Activated naive CD4-positive, alpha-beta T cell treated with anti-CD3 and anti-CD28 coated beads, Interleukin-2, amount 50 U/mL, for 24 hours (primary cell): ENCODE measurements around the gene ABHD2.
A peak's percentile ranks its signal among the peaks of the same experiment; 100 is the strongest.

ENCODE experiments used
- H3K27ac Mint-ChIP-seq: one replicate; pipeline ENCODE4 v1.8.0; 2021; ENCODE audit warnings: mild to moderate bottlenecking, mixed read lengths
- H3K27me3 Mint-ChIP-seq: one replicate; pipeline ENCODE4 v1.8.0; 2021; ENCODE audit warnings: mixed read lengths
- H3K36me3 Mint-ChIP-seq: one replicate; pipeline ENCODE4 v1.8.0; 2021; ENCODE audit warnings: mixed read lengths
- H3K4me1 Mint-ChIP-seq: one replicate; pipeline ENCODE4 v1.8.0; 2021; ENCODE audit warnings: mixed read lengths
- H3K4me3 Mint-ChIP-seq: one replicate; pipeline ENCODE4 v1.8.0; 2021; ENCODE audit warnings: mild to moderate bottlenecking, mixed read lengths
- H3K9me3 Mint-ChIP-seq: one replicate; pipeline ENCODE4 v1.8.0; 2021; ENCODE audit warnings: mixed read lengths

The ABHD2 gene

GRCh38 chr15:89105147-89105546 is 16.9 kb downstream of the ABHD2 start:
- H3K36me3 Mint-ChIP-seq = peaks cover 9% of the 10 kb centered on the region
- H3K4me3 Mint-ChIP-seq = no peak overlapping the region
- no peak overlapping the region for H3K27ac Mint-ChIP-seq
- no peaks in the 10 kb centered on the region for H3K27me3 Mint-ChIP-seq
- no peaks in the 10 kb centered on the region for H3K9me3 Mint-ChIP-seq
- H3K4me1 Mint-ChIP-seq = peaks cover 35% of the 10 kb centered on the region

GRCh38 chr15:89106200-89106599 is 17.9 kb downstream of the ABHD2 start:
- peaks cover 31% of the 10 kb centered on the region for H3K4me1 Mint-ChIP-seq
- H3K9me3 Mint-ChIP-seq = no peaks in the 10 kb centered on the region
- no peak overlapping the region for H3K4me3 Mint-ChIP-seq
- no peaks in the 10 kb centered on the region for H3K27me3 Mint-ChIP-seq
- peaks cover 9% of the 10 kb centered on the region for H3K36me3 Mint-ChIP-seq
- H3K27ac Mint-ChIP-seq = no peak overlapping the region

GRCh38 chr15:89107984-89108383 is 19.7 kb downstream of the ABHD2 start:
- Mint-ChIP-seq H3K27ac (no peak overlapping the region), H3K9me3 (no peaks in the 10 kb centered on the region), H3K4me3 (no peak overlapping the region), H3K36me3 (peaks cover 2% of the 10 kb centered on the region), H3K4me1 (peaks cover 25% of the 10 kb centered on the region), H3K27me3 (no peaks in the 10 kb centered on the region)

- Mint-ChIP-seq H3K36me3 (peaks cover 5% of the 10 kb centered on the region), H3K9me3 (no peaks in the 10 kb centered on the region), H3K27ac (no peak overlapping the region), H3K4me1 (peaks cover 26% of the 10 kb centered on the region), H3K4me3 (no peak overlapping the region), H3K27me3 (no peaks in the 10 kb centered on the region)
These were observed 20.6 kb downstream of the ABHD2 start for GRCh38 chr15:89108835-89109234.

- Mint-ChIP-seq H3K36me3 (peaks cover 6% of the 10 kb centered on the region), H3K4me3 (no peak overlapping the region), H3K27me3 (no peaks in the 10 kb centered on the region), H3K9me3 (no peaks in the 10 kb centered on the region), H3K27ac (no peak overlapping the region), H3K4me1 (peaks cover 26% of the 10 kb centered on the region)
These were observed 21.0 kb downstream of the ABHD2 start for GRCh38 chr15:89109238-89109637.

- Mint-ChIP-seq H3K27me3 (no peaks in the 10 kb centered on the region), H3K36me3 (peaks cover 8% of the 10 kb centered on the region), H3K27ac (no peak overlapping the region), H3K4me3 (no peak overlapping the region), H3K4me1 (peaks cover 26% of the 10 kb centered on the region), H3K9me3 (no peaks in the 10 kb centered on the region)
These were observed 21.8 kb downstream of the ABHD2 start for GRCh38 chr15:89110060-89110459.

GRCh38 chr15:89111352-89111751 is 23.1 kb downstream of the ABHD2 start:
- Mint-ChIP-seq H3K4me3 (no peak overlapping the region), H3K36me3 (peaks cover 11% of the 10 kb centered on the region), H3K27me3 (no peaks in the 10 kb centered on the region), H3K27ac (no peak overlapping the region), H3K4me1 (peaks cover 26% of the 10 kb centered on the region), H3K9me3 (no peaks in the 10 kb centered on the region)

GRCh38 chr15:89111961-89112340 is 23.7 kb downstream of the ABHD2 start:
- H3K4me3 Mint-ChIP-seq = no peak overlapping the region
- peaks cover 21% of the 10 kb centered on the region for H3K4me1 Mint-ChIP-seq
- H3K27ac Mint-ChIP-seq = no peak overlapping the region
- H3K36me3 Mint-ChIP-seq = peaks cover 12% of the 10 kb centered on the region
- no peaks in the 10 kb centered on the region for H3K27me3 Mint-ChIP-seq
- no peaks in the 10 kb centered on the region for H3K9me3 Mint-ChIP-seq

- Mint-ChIP-seq H3K27me3 (no peaks in the 10 kb centered on the region), H3K9me3 (no peaks in the 10 kb centered on the region), H3K27ac (peak overlapping the region; percentile 41), H3K4me3 (no peak overlapping the region), H3K36me3 (peaks cover 10% of the 10 kb centered on the region), H3K4me1 (peaks cover 16% of the 10 kb centered on the region)
These were observed 24.2 kb downstream of the ABHD2 start for GRCh38 chr15:89112341-89112971.

- Mint-ChIP-seq H3K27ac (no peak overlapping the region), H3K27me3 (no peaks in the 10 kb centered on the region), H3K9me3 (no peaks in the 10 kb centered on the region), H3K4me1 (peaks cover 15% of the 10 kb centered on the region), H3K36me3 (peaks cover 13% of the 10 kb centered on the region), H3K4me3 (no peak overlapping the region)
These were observed 25.2 kb downstream of the ABHD2 start for GRCh38 chr15:89113296-89114024.

- H3K36me3 Mint-ChIP-seq = peaks cover 13% of the 10 kb centered on the region
- H3K9me3 Mint-ChIP-seq = no peaks in the 10 kb centered on the region
- H3K4me3 Mint-ChIP-seq = no peak overlapping the region
- H3K4me1 Mint-ChIP-seq = peaks cover 15% of the 10 kb centered on the region
- no peaks in the 10 kb centered on the region for H3K27me3 Mint-ChIP-seq
- peak overlapping the region; percentile 3 for H3K27ac Mint-ChIP-seq
These were observed 26.7 kb downstream of the ABHD2 start for GRCh38 chr15:89114990-89115389.

- no peak overlapping the region for H3K4me3 Mint-ChIP-seq
- no peaks in the 10 kb centered on the region for H3K27me3 Mint-ChIP-seq
- peaks cover 14% of the 10 kb centered on the region for H3K36me3 Mint-ChIP-seq
- H3K4me1 Mint-ChIP-seq = peaks cover 13% of the 10 kb centered on the region
- H3K9me3 Mint-ChIP-seq = no peaks in the 10 kb centered on the region
- H3K27ac Mint-ChIP-seq = no peak overlapping the region
These were observed 27.3 kb downstream of the ABHD2 start for GRCh38 chr15:89115547-89115946.

- Mint-ChIP-seq H3K4me3 (no peak overlapping the region), H3K9me3 (no peaks in the 10 kb centered on the region), H3K27me3 (no peaks in the 10 kb centered on the region), H3K4me1 (peaks cover 12% of the 10 kb centered on the region), H3K27ac (no peak overlapping the region), H3K36me3 (peaks cover 14% of the 10 kb centered on the region)
These were observed 28.1 kb downstream of the ABHD2 start for GRCh38 chr15:89116404-89116803.

- Mint-ChIP-seq H3K4me3 (no peak overlapping the region), H3K27me3 (no peaks in the 10 kb centered on the region), H3K9me3 (no peaks in the 10 kb centered on the region), H3K27ac (no peak overlapping the region), H3K36me3 (peaks cover 14% of the 10 kb centered on the region), H3K4me1 (peaks cover 6% of the 10 kb centered on the region)
These were observed 29.5 kb downstream of the ABHD2 start for GRCh38 chr15:89117790-89118189.

- Mint-ChIP-seq H3K4me1 (no peaks in the 10 kb centered on the region), H3K9me3 (no peaks in the 10 kb centered on the region), H3K36me3 (peaks cover 14% of the 10 kb centered on the region), H3K4me3 (no peak overlapping the region), H3K27me3 (no peaks in the 10 kb centered on the region), H3K27ac (no peak overlapping the region)
These were observed 30.3 kb downstream of the ABHD2 start for GRCh38 chr15:89118481-89118989.
